GM20000 (cell line): ENCODE data around the gene CA9.

Source experiments
- DNase-seq: peaks from one replicate; pipeline ENCODE4 v3.0.0; 2012; ENCODE audit warnings: low spot score
- TF ChIP-seq, protein P1 (sequence below): IDR thresholded peaks from 2 replicates; pipeline ENCODE4 v1.5.1; 2012; ENCODE audit warnings: mild to moderate bottlenecking, control low read depth; ENCODE audit errors: extremely low read depth, missing control alignments

CA9 gene

DNA sequence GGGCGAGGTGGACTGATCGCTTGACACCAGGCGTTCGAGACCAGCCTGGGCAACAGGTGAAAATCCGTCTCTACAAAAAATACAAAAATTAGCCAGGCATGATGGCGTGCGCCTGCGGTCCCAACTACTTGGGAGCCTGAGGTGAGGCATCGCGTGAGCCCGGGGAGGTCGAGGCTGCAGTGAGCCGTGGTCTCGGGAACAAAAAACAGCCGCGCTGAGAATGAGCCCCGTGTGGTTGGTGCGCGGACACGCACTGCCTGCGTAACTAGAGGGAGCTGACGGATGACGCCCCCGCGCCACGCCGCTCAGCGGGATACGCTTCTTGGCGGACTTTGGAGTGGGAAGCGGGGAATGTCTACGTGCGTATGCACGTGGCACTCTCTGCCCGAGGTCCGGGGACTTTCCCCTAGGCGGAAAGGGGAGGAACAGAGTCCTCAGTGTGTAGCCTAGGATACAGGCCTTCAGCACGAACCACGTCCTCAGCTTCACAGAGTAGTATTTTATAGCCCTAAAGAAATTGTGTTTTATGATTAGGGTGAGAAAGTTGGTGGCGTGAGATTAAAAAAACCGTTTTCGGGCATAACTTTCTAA lies 16.1 kb upstream of the CA9 start, which contains the start of gene RMRP:
Gene RMRP, minus strand, starts transcription at position 474 of the 591 bp plus-strand sequence.
- peak; percentile 91 for DNase-seq
- TF ChIP-seq, protein P1, sequence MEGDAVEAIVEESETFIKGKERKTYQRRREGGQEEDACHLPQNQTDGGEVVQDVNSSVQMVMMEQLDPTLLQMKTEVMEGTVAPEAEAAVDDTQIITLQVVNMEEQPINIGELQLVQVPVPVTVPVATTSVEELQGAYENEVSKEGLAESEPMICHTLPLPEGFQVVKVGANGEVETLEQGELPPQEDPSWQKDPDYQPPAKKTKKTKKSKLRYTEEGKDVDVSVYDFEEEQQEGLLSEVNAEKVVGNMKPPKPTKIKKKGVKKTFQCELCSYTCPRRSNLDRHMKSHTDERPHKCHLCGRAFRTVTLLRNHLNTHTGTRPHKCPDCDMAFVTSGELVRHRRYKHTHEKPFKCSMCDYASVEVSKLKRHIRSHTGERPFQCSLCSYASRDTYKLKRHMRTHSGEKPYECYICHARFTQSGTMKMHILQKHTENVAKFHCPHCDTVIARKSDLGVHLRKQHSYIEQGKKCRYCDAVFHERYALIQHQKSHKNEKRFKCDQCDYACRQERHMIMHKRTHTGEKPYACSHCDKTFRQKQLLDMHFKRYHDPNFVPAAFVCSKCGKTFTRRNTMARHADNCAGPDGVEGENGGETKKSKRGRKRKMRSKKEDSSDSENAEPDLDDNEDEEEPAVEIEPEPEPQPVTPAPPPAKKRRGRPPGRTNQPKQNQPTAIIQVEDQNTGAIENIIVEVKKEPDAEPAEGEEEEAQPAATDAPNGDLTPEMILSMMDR = no peak

DNA sequence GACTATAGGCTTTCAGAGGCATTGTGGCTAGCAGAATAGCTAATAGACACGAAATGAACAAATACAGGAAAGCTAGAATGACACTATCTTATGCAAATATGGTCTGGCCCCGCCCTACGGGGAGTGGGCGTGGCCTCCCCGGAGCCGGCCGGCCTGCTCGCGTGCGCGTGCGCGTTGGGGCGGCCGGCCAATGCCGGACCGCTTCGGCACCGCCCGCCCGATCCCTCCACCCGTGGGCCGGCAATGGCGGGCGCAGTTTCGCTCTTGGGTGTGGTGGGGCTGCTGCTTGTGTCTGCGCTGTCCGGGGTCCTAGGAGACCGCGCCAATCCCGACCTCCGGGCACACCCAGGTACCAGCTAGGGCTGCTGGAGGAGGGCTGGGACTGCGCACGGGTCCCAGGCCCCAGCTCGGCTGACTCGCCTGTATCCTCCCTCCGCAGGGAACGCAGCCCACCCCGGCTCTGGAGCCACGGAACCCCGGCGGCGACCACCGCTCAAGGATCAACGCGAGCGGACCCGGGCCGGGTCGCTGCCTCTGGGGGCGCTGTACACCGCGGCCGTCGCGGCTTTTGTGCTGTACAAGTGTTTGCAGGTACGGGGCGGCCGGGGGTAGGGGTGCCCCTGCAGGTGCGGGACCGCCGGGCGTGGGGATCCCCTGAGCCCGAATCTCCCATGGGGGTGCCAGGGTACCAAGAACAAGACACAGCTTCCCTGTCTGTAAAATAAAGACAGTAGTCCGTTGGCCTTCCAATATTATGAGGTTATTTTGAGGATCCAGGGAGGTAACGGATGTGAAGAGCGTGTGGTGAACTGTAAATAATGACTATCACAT lies 15.4 kb upstream of the CA9 start, which contains the start of gene CCDC107:
Gene CCDC107, plus strand, starts transcription at position 156 of the 831 bp plus-strand sequence. Its CDS starts 88 bp downstream, at position 244.
- TF ChIP-seq, protein P1 = peak; percentile 70
- peak; percentile 97 for DNase-seq

GRCh38 chr9:35658968-35659220 lies 14.8 kb upstream of the CA9 start:
- TF ChIP-seq, protein P1 = no peak
- no peak for DNase-seq

GRCh38 chr9:35659340-35659739 lies 14.4 kb upstream of the CA9 start:
- no peak for DNase-seq
- TF ChIP-seq, protein P1 = no peak

DNA sequence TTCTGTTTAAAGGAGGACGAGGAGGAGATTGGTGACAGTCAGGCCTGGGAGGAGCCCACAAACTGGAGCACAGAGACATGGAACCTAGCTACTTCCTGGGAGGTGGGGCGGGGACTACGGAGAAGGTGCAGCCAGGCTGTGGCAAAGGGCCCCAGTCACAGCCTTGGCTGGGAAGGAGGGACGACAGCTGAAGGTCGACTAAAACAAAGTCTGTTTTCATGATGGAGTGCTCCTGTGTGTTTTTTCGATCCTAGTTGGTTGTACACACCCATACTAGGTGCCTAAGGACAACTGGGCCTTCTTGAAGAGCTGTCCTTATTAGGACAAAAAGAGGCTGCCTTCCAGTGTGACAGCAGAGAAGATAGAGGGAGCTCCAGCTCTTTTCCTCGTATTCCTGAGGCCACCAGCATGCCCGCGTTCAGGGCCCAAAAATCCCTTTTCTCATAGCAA lies 12.7 kb upstream of the CA9 start:
- no peak for DNase-seq
- TF ChIP-seq, protein P1 = no peak

GRCh38 chr9:35661756-35662350 lies 11.9 kb upstream of the CA9 start:
- DNase-seq = no peak
- TF ChIP-seq, protein P1 = no peak

DNA sequence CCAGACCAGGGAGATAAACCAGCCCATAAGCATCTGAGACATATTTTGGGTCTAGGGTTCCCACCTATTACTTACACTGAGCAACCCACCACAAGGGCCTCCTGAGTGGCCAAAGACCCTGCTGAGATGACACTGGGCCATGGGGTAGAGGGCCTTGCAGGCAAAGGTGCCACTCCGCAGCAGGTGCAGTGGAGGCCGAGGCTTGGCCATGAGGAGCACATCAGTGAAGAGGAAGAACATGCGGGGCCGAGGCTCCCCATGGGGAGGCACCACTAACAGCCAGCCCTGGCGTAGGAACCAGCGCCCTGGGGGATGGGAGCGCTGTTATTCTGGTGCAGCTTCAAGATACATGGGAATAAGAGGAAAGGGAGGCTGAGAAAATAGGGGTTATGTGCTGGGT lies 11.3 kb upstream of the CA9 start:
- TF ChIP-seq, protein P1 = no peak
- DNase-seq = no peak
